ENCODE results near the gene MYH3. TPM values are rescaled to one million over a fixed set of nuclear protein-coding genes. Genes with fewer than 3 reads are reported as not detected.
A peak's percentile ranks its signal among the peaks of the same experiment; 100 is the strongest.

The MYH3 gene
- total RNA-seq, 1 experiment from 2014 or later, result 0.13 TPM

GRCh38 chr17:10635290-10635689 lies 21.8 kb downstream of the MYH3 start:
- Histone ChIP-seq H3K4me3 (no peak overlapping the region), H3K4me1 (replicated peaks) (no peaks in the 10 kb centered on the region), H3K36me3 (no peaks in the 10 kb centered on the region), H3K9me3 (replicated peaks) (no peaks in the 10 kb centered on the region), H3K27ac (no peak overlapping the region), H3K27me3 (replicated peaks) (no peaks in the 10 kb centered on the region)
- DNase-seq (ENCODE audit: low read depth in 1 of 2, low spot score in 2 of 2), result no peak

- Histone ChIP-seq H3K4me1 (replicated peaks) (no peaks in the 10 kb centered on the region), H3K27ac (no peak overlapping the region), H3K36me3 (no peaks in the 10 kb centered on the region), H3K27me3 (replicated peaks) (no peaks in the 10 kb centered on the region), H3K4me3 (no peak overlapping the region), H3K9me3 (replicated peaks) (no peaks in the 10 kb centered on the region)
- no peak for DNase-seq (ENCODE audit: low read depth in 1 of 2, low spot score in 2 of 2)
Observed at GRCh38 chr17:10633738-10634379, 23.2 kb downstream of the MYH3 start.

GRCh38 chr17:10631701-10632100 lies 25.4 kb downstream of the MYH3 start:
- DNase-seq (ENCODE audit: low read depth in 1 of 2, low spot score in 2 of 2), result no peak
- H3K4me3 ChIP-seq, result no peak overlapping the region
- no peaks in the 10 kb centered on the region for H3K36me3 ChIP-seq
- H3K27me3 ChIP-seq (replicated peaks), result no peaks in the 10 kb centered on the region
- no peaks in the 10 kb centered on the region for H3K9me3 ChIP-seq (replicated peaks)
- no peaks in the 10 kb centered on the region for H3K4me1 ChIP-seq (replicated peaks)
- H3K27ac ChIP-seq, result no peak overlapping the region

GRCh38 chr17:10631048-10631700 lies 25.9 kb downstream of the MYH3 start:
- Histone ChIP-seq H3K4me3 (no peak overlapping the region), H3K9me3 (replicated peaks) (no peaks in the 10 kb centered on the region), H3K36me3 (no peaks in the 10 kb centered on the region), H3K27me3 (replicated peaks) (no peaks in the 10 kb centered on the region), H3K27ac (no peak overlapping the region), H3K4me1 (replicated peaks) (no peaks in the 10 kb centered on the region)
- DNase-seq (ENCODE audit: low read depth in 1 of 2, low spot score in 2 of 2), result no peak

- H3K4me3 ChIP-seq, result no peak overlapping the region
- DNase-seq (ENCODE audit: low read depth in 1 of 2, low spot score in 2 of 2), result no peak
- no peaks in the 10 kb centered on the region for H3K27me3 ChIP-seq (replicated peaks)
- no peaks in the 10 kb centered on the region for H3K4me1 ChIP-seq (replicated peaks)
- no peaks in the 10 kb centered on the region for H3K36me3 ChIP-seq
- H3K9me3 ChIP-seq (replicated peaks), result no peaks in the 10 kb centered on the region
- no peak overlapping the region for H3K27ac ChIP-seq
Observed at GRCh38 chr17:10629706-10630105, 27.4 kb downstream of the MYH3 start.

DNA sequence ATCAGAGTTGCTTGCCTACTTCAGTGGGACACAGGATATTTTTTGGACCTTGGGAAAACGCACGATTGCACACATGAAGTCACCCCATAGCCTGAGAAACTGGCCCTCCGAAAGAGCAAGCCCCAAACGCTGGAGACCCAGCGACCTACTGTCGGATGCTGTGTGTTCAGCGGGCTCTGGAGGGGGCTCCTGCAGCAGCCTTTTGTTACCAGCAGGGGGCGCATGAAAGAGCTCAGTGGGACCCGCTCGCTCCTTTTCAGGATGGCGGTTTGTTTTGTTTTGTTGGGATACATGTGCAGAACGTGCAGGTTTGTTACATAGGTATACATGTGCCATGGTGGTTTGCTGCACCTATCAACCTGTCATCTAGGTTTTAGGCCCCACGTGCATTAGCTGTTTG lies 28.4 kb downstream of the MYH3 start:
- no peak overlapping the region for H3K27ac ChIP-seq
- no peak for DNase-seq (ENCODE audit: low read depth in 1 of 2, low spot score in 2 of 2)
- H3K4me3 ChIP-seq, result no peak overlapping the region
- H3K9me3 ChIP-seq (replicated peaks), result no peaks in the 10 kb centered on the region
- H3K27me3 ChIP-seq (replicated peaks), result no peaks in the 10 kb centered on the region
- no peaks in the 10 kb centered on the region for H3K4me1 ChIP-seq (replicated peaks)
- H3K36me3 ChIP-seq, result no peaks in the 10 kb centered on the region

DNA sequence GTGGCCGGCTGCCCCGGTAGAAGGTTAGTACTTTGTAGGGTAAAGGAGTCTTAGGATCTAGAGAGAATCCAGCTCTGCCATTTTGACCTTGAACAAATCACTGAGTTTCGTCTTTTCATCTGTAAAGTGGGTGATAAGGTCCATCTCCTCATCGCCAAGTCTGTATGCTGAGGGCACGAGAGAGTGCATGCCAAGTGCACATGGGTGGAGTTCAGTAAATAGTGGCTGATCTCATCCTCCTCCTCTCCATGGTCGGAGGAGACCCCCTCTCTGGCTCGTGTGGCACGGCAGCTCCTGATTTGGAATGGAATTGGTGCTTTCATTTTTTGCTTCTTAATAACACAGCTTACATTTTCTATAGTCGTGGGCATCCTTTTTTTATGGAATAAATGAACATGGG lies 30.7 kb downstream of the MYH3 start:
- Histone ChIP-seq H3K9me3 (replicated peaks) (no peaks in the 10 kb centered on the region), H3K4me3 (no peak overlapping the region), H3K36me3 (no peaks in the 10 kb centered on the region), H3K27me3 (replicated peaks) (no peaks in the 10 kb centered on the region), H3K4me1 (replicated peaks) (no peaks in the 10 kb centered on the region), H3K27ac (no peak overlapping the region)
- no peak for DNase-seq (ENCODE audit: low read depth in 1 of 2, low spot score in 2 of 2)

GRCh38 chr17:10624969-10625368 lies 32.1 kb downstream of the MYH3 start:
- H3K9me3 ChIP-seq (replicated peaks), result no peaks in the 10 kb centered on the region
- H3K27ac ChIP-seq, result no peak overlapping the region
- H3K27me3 ChIP-seq (replicated peaks), result no peaks in the 10 kb centered on the region
- no peaks in the 10 kb centered on the region for H3K4me1 ChIP-seq (replicated peaks)
- H3K4me3 ChIP-seq, result no peak overlapping the region
- no peaks in the 10 kb centered on the region for H3K36me3 ChIP-seq
- no peak for DNase-seq (ENCODE audit: low read depth in 1 of 2, low spot score in 2 of 2)

DNA sequence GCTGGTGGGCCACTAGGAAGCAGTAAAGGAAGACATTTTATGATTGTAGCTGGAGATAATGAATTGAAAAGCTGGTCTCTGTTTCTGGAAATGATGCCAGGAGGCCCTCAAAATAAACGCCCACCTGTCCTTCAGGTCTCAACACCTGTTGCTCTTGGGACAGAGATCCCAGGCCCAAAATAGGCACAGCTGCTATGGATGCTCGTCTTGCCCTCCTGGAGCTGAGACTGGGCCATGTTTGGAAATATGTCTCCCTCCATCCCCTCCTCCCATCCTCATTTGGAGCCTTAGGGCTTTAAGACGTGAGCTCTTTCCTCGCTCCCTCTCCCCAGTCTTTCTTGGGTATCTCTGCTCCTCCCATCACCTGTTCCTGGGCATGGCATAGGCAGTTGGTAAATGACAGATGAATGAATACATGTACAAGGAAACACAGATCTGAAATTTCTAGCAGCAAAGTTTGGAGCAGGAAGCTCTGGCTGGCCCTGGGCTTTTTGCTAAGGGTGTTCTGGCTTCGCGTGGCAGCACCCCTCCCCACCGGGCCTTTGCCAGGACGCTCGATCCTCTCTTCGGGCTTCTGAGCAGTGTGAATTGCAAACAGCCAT lies 33.3 kb downstream of the MYH3 start:
- Histone ChIP-seq H3K4me3 (no peak overlapping the region), H3K27ac (no peak overlapping the region), H3K27me3 (replicated peaks) (no peaks in the 10 kb centered on the region), H3K36me3 (no peaks in the 10 kb centered on the region), H3K4me1 (replicated peaks) (no peaks in the 10 kb centered on the region), H3K9me3 (replicated peaks) (no peaks in the 10 kb centered on the region)
- no peak for DNase-seq (ENCODE audit: low read depth in 1 of 2, low spot score in 2 of 2)

DNA sequence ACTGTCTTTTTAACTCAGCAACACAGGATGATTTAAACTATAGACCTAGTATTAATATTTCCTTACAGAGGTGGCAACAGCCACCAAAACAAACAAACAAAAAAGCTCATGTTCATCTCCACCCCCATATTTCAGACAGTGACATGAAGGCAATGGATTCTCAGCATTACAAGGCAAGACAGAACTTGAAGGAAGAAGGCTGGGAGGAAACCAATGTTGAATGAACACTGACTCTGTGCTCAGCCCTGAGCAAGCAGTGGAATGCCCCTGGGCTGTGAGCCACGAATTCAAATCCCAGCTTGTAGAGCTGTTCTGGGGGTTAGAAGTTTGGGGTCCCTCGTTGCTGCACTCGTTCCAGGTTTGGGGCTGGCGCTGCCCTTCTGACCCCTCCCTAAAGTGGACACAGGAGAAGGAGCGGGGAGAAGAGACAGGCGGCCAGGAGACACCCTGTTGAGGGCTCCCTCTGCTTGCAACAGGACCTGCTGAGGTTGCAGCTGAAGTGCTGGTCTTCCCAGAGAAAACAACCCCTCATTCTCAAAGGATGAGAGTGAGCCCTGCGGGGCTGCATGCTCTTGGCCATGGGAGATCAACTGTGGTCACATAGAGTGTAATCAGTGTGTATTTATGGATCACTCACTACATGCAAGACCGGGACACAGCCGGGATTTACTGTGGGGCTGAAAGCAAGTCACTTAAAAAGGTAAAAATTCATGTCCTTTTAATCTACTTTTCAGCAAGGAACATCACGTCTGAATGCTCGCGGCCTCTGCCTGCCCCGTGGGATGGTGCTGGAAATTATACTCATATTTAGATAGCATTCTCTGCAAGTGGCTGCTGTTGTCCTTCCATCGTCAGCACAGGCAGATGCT lies 34.3 kb downstream of the MYH3 start:
- H3K27ac ChIP-seq, result no peak overlapping the region
- DNase-seq (ENCODE audit: low read depth in 1 of 2, low spot score in 2 of 2), result no peak

GRCh38 chr17:10621397-10621796 lies 35.7 kb downstream of the MYH3 start:
- no peaks in the 10 kb centered on the region for H3K4me1 ChIP-seq (replicated peaks)
- H3K36me3 ChIP-seq, result no peaks in the 10 kb centered on the region
- no peak overlapping the region for H3K4me3 ChIP-seq
- no peaks in the 10 kb centered on the region for H3K27me3 ChIP-seq (replicated peaks)
- DNase-seq (ENCODE audit: low read depth in 1 of 2, low spot score in 2 of 2), result no peak
- no peak overlapping the region for H3K27ac ChIP-seq
- no peaks in the 10 kb centered on the region for H3K9me3 ChIP-seq (replicated peaks)

More for the DNA sequence above, 34.3 kb downstream of the MYH3 start:
- Histone ChIP-seq H3K4me1 (replicated peaks) (no peaks in the 10 kb centered on the region), H3K4me3 (no peak overlapping the region), H3K9me3 (replicated peaks) (no peaks in the 10 kb centered on the region), H3K36me3 (no peaks in the 10 kb centered on the region), H3K27me3 (replicated peaks) (no peaks in the 10 kb centered on the region)

DNA sequence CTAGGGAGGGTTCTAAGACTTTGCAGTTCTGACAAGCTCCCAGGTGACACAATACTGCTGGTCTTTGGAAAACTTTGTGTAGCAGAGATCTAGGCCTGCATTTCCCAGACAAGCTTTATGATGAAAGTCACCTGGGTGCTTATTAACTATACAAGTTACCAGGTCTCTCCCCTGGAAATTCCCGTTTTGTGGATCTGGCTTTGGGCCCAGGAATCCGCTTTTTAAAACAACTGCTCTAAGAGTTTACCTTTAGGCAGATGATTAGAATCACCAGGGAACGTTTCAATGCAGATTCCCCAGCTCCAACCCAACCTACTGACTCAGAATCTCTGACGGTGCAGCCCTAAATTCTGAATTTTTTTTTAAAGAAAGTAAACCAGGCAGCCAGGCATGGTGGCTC lies 36.3 kb downstream of the MYH3 start:
- H3K4me3 ChIP-seq, result no peak overlapping the region
- no peaks in the 10 kb centered on the region for H3K9me3 ChIP-seq (replicated peaks)

DNA sequence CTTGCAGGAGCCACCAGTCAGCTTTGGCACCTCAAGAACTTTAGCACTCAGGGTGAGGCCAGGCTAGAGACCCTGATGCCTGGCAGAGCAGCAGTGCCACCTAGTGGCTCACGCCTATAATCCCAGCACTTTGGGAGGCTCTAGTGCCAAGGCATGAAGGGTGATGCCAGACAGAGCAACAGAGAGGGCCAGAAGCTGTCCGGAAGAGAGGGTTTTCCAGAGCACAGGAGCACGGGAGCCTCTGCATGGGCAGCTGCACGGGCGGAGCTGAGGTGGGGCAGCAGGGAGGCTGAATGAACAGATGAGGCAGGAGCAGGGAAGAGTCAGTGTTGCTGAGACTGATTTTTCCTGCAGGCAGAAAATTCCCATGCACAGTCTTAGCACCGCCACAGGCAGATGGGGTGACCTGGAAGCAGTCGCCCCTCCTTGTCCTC lies 38.9 kb downstream of the MYH3 start:
- DNase-seq (ENCODE audit: low read depth in 1 of 2, low spot score in 2 of 2), result peak; percentile 31 to 53
- no peaks in the 10 kb centered on the region for H3K27me3 ChIP-seq (replicated peaks)
- no peaks in the 10 kb centered on the region for H3K9me3 ChIP-seq (replicated peaks)
- H3K4me1 ChIP-seq (replicated peaks), result no peaks in the 10 kb centered on the region
- H3K36me3 ChIP-seq, result no peaks in the 10 kb centered on the region
- H3K4me3 ChIP-seq, result no peak overlapping the region
- H3K27ac ChIP-seq, result no peak overlapping the region

More for the DNA sequence above, 36.3 kb downstream of the MYH3 start:
- H3K27ac ChIP-seq, result no peak overlapping the region
- H3K27me3 ChIP-seq (replicated peaks), result no peaks in the 10 kb centered on the region
- DNase-seq (ENCODE audit: low read depth in 1 of 2, low spot score in 2 of 2), result no peak
- no peaks in the 10 kb centered on the region for H3K4me1 ChIP-seq (replicated peaks)
- no peaks in the 10 kb centered on the region for H3K36me3 ChIP-seq

DNA sequence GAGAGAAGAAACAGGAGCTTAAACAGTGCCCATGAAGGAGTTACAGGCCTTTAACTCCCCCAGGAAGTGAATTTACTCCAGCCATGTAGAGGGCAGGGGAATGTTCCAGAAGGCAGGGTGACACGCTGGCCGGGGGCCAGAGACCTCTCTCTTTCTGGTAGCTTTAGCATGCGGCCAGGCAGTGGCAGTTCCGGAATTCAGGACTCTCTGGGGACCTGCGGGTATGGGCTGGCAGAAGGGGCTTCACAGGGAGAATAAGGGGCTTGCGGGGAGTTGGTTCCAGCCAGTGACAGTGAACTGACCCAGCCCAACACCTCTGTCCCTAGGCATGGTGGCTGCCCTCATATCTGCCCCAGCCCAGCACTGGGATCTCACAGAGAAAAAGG lies 40.0 kb downstream of the MYH3 start:
- no peak for DNase-seq (ENCODE audit: low read depth in 1 of 2, low spot score in 2 of 2)
- Histone ChIP-seq H3K27ac (no peak overlapping the region), H3K4me3 (no peak overlapping the region), H3K9me3 (replicated peaks) (no peaks in the 10 kb centered on the region), H3K4me1 (replicated peaks) (no peaks in the 10 kb centered on the region), H3K27me3 (replicated peaks) (no peaks in the 10 kb centered on the region), H3K36me3 (no peaks in the 10 kb centered on the region)
